DND-41 (cell line): ENCODE results near the gene C19orf73.

ENCODE experiments used
- ATAC-seq: fragments of 200-7000 bp; cut with Tn5 transposase; 3 replicates; pipeline ENCODE4 v1.9.1; 2021; ENCODE audit warnings: low read depth; ENCODE audit not compliant: insufficient read depth
- DNase-seq: peaks from one replicate; pipeline ENCODE4 v3.0.0-alpha.2; 2020
- H2AFZ ChIP-seq: 2 replicates; pipeline ENCODE4 v1.6.0; 2012; ENCODE audit warnings: low read depth, low read length
- H3K27ac ChIP-seq: 2 replicates; pipeline ENCODE4 v1.5.1; 2012; ENCODE audit warnings: low read length, inconsistent platforms
- H3K27me3 ChIP-seq: fragments of 200-600 bp; sonication (generic); 2 replicates; pipeline ENCODE4 v1.6.0; 2012; ENCODE audit warnings: low read length, mild to moderate bottlenecking, inconsistent platforms; ENCODE audit not compliant: insufficient read depth, poor library complexity
- H3K36me3 ChIP-seq: 2 replicates; pipeline ENCODE4 v1.5.1; 2012; ENCODE audit warnings: low read length, inconsistent platforms; ENCODE audit not compliant: insufficient read depth
- H3K4me1 ChIP-seq: 2 replicates; pipeline ENCODE4 v1.5.1; 2012; ENCODE audit warnings: mild to moderate bottlenecking, low read length; ENCODE audit not compliant: insufficient read depth
- H3K4me2 ChIP-seq: 2 replicates; pipeline ENCODE4 v1.6.0; 2012; ENCODE audit warnings: mild to moderate bottlenecking, moderate library complexity, low read length, inconsistent platforms; ENCODE audit not compliant: insufficient read depth
- H3K4me3 ChIP-seq, 2 experiments: fragments of 200-600 bp in 1 of 2; shearing (Covaris generic) in 1 of 2; 2 replicates each; pipeline ENCODE4 v1.5.1; 2012 to 2016; ENCODE audit warnings: inconsistent platforms in 2 of 2, low read length in 2 of 2, mild to moderate bottlenecking in 2 of 2, low read depth in 1 of 2, moderate library complexity in 1 of 2
- H3K79me2 ChIP-seq: 2 replicates; pipeline ENCODE4 v1.6.0; 2012; ENCODE audit warnings: low read length, inconsistent platforms; ENCODE audit not compliant: insufficient read depth
- H3K9ac ChIP-seq: 2 replicates; pipeline ENCODE4 v1.6.0; 2012; ENCODE audit warnings: low read depth, mild to moderate bottlenecking, inconsistent platforms, low read length, moderate library complexity
- H3K9me3 ChIP-seq: 2 replicates; pipeline ENCODE4 v1.5.1; 2012; ENCODE audit warnings: low read length, moderate library complexity, mild to moderate bottlenecking, inconsistent platforms; ENCODE audit not compliant: insufficient read depth, severe bottlenecking
- H4K20me1 ChIP-seq: 2 replicates; pipeline ENCODE4 v1.6.0; 2012; ENCODE audit warnings: low read length; ENCODE audit not compliant: insufficient read depth
- CTCF ChIP-seq: IDR thresholded peaks from 2 replicates; pipeline ENCODE4 v1.5.1; 2012; ENCODE audit warnings: borderline replicate concordance, low read length, moderate library complexity, mild to moderate bottlenecking; ENCODE audit not compliant: poor library complexity, severe bottlenecking; ENCODE audit errors: extremely low read depth
- EZH2 ChIP-seq: IDR thresholded peaks from 3 replicates; pipeline ENCODE4 v1.6.1; 2012; ENCODE audit warnings: borderline replicate concordance, low read depth, mild to moderate bottlenecking, moderate library complexity, low read length, inconsistent platforms; ENCODE audit not compliant: severe bottlenecking

The C19orf73 gene

GRCh38 chr19:49155005-49155819, 36.3 kb upstream of the C19orf73 start, which contains the start of gene HRC:
Gene HRC (minus strand): TSS chr19:49155396. CDS start chr19:49155237, 159 bp downstream.
- no peak for DNase-seq
- Histone ChIP-seq H3K79me2 (no peaks in the 10 kb centered on the region), H3K27ac (no peak within 1 kb of the TSS), H3K36me3 (no peaks in the 10 kb centered on the region), H4K20me1 (no peaks in the 10 kb centered on the region; the same call in 1 of the 2 replicates), H2AFZ (no peak within 1 kb of the TSS), H3K4me1 (peaks cover 12% of the 10 kb centered on the region), H3K4me2 (no peak within 1 kb of the TSS), H3K27me3 (peaks cover 12% of the 10 kb centered on the region), H3K9me3 (no peaks in the 10 kb centered on the region), H3K9ac (no peak within 1 kb of the TSS), H3K4me3 (no peak within 1 kb of the TSS)
- no peak for ATAC-seq
- TF ChIP-seq CTCF (no peak), EZH2 (no peak)

GRCh38 chr19:49154279-49154678, 35.3 kb upstream of the C19orf73 start:
- no peaks in the 10 kb centered on the region for H3K9me3 ChIP-seq
- H3K27ac ChIP-seq, result no peak overlapping the region
- no peak overlapping the region for H3K4me2 ChIP-seq
- no peak for ATAC-seq
- H3K27me3 ChIP-seq, result peaks cover 12% of the 10 kb centered on the region
- no peak overlapping the region for H2AFZ ChIP-seq
- H3K79me2 ChIP-seq, result no peaks in the 10 kb centered on the region
- peaks cover 2% of the 10 kb centered on the region; the same call in 1 of the 2 replicates for H4K20me1 ChIP-seq
- H3K9ac ChIP-seq, result no peak overlapping the region
- TF ChIP-seq EZH2 (no peak), CTCF (no peak)
- no peak for DNase-seq
- no peaks in the 10 kb centered on the region for H3K36me3 ChIP-seq
- H3K4me3 ChIP-seq, result no peak overlapping the region
- H3K4me1 ChIP-seq, result peaks cover 21% of the 10 kb centered on the region

- peaks cover 12% of the 10 kb centered on the region for H3K27me3 ChIP-seq
- H3K79me2 ChIP-seq, result no peaks in the 10 kb centered on the region
- H3K4me1 ChIP-seq, result peaks cover 21% of the 10 kb centered on the region
- no peak overlapping the region for H3K9ac ChIP-seq
- H3K4me2 ChIP-seq, result no peak overlapping the region
- H3K4me3 ChIP-seq, result no peak overlapping the region
- no peak for TF ChIP-seq EZH2
- no peak for TF ChIP-seq CTCF
- peaks cover 2% of the 10 kb centered on the region; the same call in 1 of the 2 replicates for H4K20me1 ChIP-seq
- H2AFZ ChIP-seq, result no peak overlapping the region
- H3K27ac ChIP-seq, result no peak overlapping the region
- no peaks in the 10 kb centered on the region for H3K36me3 ChIP-seq
- DNase-seq (no peak), ATAC-seq (no peak)
- no peaks in the 10 kb centered on the region for H3K9me3 ChIP-seq
Measured at GRCh38 chr19:49153167-49153809, 34.3 kb upstream of the C19orf73 start.
